Measurements from ENCODE around the gene PIGR.

PIGR gene

GRCh38 chr1:206887701-206888100, 58.6 kb downstream of the PIGR start:
- no peak overlapping the region for H3K4me3 ChIP-seq (ENCODE audit: low read depth, low read length)
- CTCF ChIA-PET, result interaction anchor here (1.1 to 3.1 kb wide), 4 partner anchors 9 to 23 kb away, joined by 3 to 15 read pairs (median 7); partner anchors contain the start of genes IL20 and IL24
- no peak for DNase-seq (ENCODE audit: low read depth, low spot score)
- TF ChIP-seq, protein P1, sequence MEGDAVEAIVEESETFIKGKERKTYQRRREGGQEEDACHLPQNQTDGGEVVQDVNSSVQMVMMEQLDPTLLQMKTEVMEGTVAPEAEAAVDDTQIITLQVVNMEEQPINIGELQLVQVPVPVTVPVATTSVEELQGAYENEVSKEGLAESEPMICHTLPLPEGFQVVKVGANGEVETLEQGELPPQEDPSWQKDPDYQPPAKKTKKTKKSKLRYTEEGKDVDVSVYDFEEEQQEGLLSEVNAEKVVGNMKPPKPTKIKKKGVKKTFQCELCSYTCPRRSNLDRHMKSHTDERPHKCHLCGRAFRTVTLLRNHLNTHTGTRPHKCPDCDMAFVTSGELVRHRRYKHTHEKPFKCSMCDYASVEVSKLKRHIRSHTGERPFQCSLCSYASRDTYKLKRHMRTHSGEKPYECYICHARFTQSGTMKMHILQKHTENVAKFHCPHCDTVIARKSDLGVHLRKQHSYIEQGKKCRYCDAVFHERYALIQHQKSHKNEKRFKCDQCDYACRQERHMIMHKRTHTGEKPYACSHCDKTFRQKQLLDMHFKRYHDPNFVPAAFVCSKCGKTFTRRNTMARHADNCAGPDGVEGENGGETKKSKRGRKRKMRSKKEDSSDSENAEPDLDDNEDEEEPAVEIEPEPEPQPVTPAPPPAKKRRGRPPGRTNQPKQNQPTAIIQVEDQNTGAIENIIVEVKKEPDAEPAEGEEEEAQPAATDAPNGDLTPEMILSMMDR (IDR thresholded peaks at IDR 0.05; ENCODE audit: insufficient read depth, low read length, missing control alignments), result no peak
- POLR2A ChIA-PET, result no interaction called here

DNA sequence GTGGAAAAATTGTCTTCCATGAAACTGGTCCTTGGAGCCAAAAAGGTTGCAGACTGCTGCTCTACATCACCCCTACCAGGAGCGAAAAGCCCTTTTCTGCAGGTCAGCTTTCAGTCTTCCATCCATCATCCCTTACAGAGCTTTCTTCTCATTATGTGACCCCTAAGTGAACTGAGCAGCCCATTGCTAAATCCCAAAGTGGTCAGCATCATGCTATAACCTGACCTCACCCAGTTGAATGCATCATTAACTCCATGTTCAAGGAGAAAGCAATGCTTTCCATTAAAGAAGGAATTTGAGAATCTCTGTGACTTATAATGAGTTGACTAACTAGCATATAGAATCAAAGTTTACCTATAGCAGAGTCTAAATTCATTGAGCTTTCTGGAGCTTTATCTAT, 59.4 kb downstream of the PIGR start:
- TF ChIP-seq, protein P1 (IDR thresholded peaks at IDR 0.05; ENCODE audit: insufficient read depth, low read length, missing control alignments), result no peak
- no peak for DNase-seq (ENCODE audit: low read depth, low spot score)
- POLR2A ChIA-PET, result no interaction called here
- CTCF ChIA-PET, result interaction anchor here (0.9 to 3.1 kb wide), 5 partner anchors 10 to 152 kb away, joined by 3 to 15 read pairs (median 4); partner anchors contain the start of genes IL20 and IL24
- no peak overlapping the region for H3K4me3 ChIP-seq (ENCODE audit: low read depth, low read length)

GRCh38 chr1:206885341-206886060, 60.8 kb downstream of the PIGR start:
- ChIA-PET CTCF (interaction anchor here (1.4 to 3.1 kb wide), 5 partner anchors 20 to 251 kb away, joined by 4 to 16 read pairs (median 10); partner anchors contain the start of gene IL20), POLR2A (interaction anchor here (0.7 kb wide), 1 partner anchor 396 kb away, joined by 3 read pairs; no protein-coding TSS in a partner anchor)
- TF ChIP-seq, protein P1 (IDR thresholded peaks at IDR 0.05; ENCODE audit: insufficient read depth, low read length, missing control alignments), result no peak
- no peak for DNase-seq (ENCODE audit: low read depth, low spot score)
- no peak overlapping the region for H3K4me3 ChIP-seq (ENCODE audit: low read depth, low read length)

DNA sequence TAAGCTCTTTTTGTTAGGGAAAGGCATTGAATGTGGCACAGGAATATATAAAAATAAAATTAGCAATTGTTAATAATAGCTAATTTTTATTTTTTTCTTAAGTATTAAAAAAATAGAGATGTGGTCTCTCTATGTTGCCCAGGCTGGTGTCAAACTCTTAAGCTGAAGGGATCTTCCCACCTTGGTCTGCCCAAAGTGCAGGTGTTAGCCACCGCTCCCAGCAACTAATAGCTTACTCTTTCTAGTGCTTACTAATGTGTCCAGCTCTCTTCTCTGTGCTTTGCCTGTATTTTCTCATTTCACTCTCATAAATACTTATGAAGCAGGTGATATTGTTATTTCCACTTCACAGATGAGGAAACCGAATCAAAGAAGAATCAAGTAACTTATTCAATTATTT, 62.4 kb downstream of the PIGR start:
- CTCF ChIA-PET, result interaction anchor here (0.6 to 2.9 kb wide), 9 partner anchors 9 to 271 kb away, joined by 3 to 16 read pairs (median 4); partner anchors contain the start of genes EIF2D and IL20
- DNase-seq (ENCODE audit: low read depth, low spot score), result no peak
- POLR2A ChIA-PET, result no interaction called here
- TF ChIP-seq, protein P1 (IDR thresholded peaks at IDR 0.05; ENCODE audit: insufficient read depth, low read length, missing control alignments), result no peak
- no peak overlapping the region for H3K4me3 ChIP-seq (ENCODE audit: low read depth, low read length)

DNA sequence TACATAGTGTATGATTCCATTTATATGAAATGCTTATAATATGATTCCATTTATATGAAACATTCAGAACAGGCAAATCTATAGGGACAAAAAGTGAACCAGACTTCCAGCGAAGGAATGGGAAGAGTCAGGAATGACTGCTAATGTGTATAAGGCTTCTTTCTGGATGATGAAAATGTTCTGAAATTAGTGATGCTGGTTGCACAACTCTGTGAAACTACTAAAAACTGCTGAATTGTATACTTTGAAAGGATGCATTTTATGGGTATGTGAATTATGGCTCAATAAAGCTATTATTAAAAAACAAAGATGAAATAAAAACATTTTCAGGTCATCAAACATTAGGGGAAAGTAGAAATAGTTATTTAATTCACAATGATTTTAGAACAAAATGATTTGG, 63.1 kb downstream of the PIGR start:
- CTCF ChIA-PET, result interaction anchor here (0.6 to 2.9 kb wide), 9 partner anchors 8 to 271 kb away, joined by 3 to 16 read pairs (median 4); partner anchors contain the start of genes EIF2D and IL20
- H3K4me3 ChIP-seq (ENCODE audit: low read depth, low read length), result no peak overlapping the region
- POLR2A ChIA-PET, result no interaction called here
- DNase-seq (ENCODE audit: low read depth, low spot score), result no peak
- TF ChIP-seq, protein P1 (IDR thresholded peaks at IDR 0.05; ENCODE audit: insufficient read depth, low read length, missing control alignments), result no peak

GRCh38 chr1:206882555-206882954, 63.7 kb downstream of the PIGR start:
- ChIA-PET POLR2A (no interaction called here), CTCF (no interaction called here)

More at GRCh38 chr1:206882555-206882954, 63.7 kb downstream of the PIGR start:
- TF ChIP-seq, protein P1 (IDR thresholded peaks at IDR 0.05; ENCODE audit: insufficient read depth, low read length, missing control alignments), result no peak
- no peak for DNase-seq (ENCODE audit: low read depth, low spot score)
- no peak overlapping the region for H3K4me3 ChIP-seq (ENCODE audit: low read depth, low read length)

Measured in AG04449 (cell line).